Measurements from ENCODE around the gene NOS3. TPM values are rescaled to one million over a fixed set of nuclear protein-coding genes. Genes with fewer than 3 reads are reported as not detected.
A peak's percentile ranks its signal among the peaks of the same experiment; 100 is the strongest.

Gene NOS3
- total and polyA plus RNA-seq, 9 of the 15 experiments (the other 6 are each of a cell fraction or from before 2014, with no cell fraction given): 1.1 to 121 (median 23.6) TPM

DNA sequence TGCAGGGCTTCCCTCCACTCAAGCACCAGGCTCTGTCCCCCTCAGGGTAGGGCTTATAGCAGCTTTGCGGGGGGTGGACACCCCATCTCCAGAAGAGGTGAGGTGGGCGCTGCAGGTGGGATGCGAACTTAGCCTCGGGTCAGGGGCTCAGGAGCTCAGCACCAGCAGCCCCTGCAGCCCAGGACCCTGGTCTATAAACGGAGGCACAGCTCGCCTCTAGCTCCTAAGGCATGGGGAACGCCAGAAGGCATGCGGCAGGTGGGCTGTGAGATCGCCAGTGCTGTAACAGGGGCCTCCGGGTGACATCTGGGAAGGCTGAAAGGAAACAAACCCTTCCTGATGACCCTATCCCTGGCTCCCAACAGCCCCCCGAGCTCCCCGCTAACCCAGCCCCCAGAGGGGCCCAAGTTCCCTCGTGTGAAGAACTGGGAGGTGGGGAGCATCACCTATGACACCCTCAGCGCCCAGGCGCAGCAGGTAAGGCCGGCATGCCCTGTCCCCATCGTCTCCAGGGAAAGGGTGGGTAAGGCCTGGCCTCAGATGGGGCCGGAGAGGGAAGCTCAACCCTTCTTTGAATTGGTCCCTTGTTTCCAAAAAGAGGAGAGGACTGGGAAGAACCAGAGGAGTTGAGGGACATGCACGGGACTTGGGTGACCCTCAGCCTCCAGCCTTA is 4.2 kb downstream of the NOS3 start (continued):
- TF ChIP-seq ZNF583 (CRISPR knock-in tag; IDR thresholded peaks at IDR 0.05): no peak
- TF ChIP-seq HDAC1 (IDR thresholded peaks at IDR 0.05): peak; percentile 6 to 91; a peak in 2 of 4 replicates
- no peak for TF ChIP-seq KLF13 (tag; IDR thresholded peaks at IDR 0.05; ENCODE audit: borderline replicate concordance, low read depth)
- no peak for TF ChIP-seq MTF1 (CRISPR knock-in tag; IDR thresholded peaks at IDR 0.05; ENCODE audit: borderline replicate concordance)
- no peak for TF ChIP-seq KAT2B (IDR thresholded peaks at IDR 0.05; ENCODE audit: low read depth, low read length)
- TF ChIP-seq, protein P1, sequence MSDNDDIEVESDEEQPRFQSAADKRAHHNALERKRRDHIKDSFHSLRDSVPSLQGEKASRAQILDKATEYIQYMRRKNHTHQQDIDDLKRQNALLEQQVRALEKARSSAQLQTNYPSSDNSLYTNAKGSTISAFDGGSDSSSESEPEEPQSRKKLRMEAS (CRISPR knock-in tag; IDR thresholded peaks at IDR 0.05): no peak
- TF ChIP-seq ZC3H8 (IDR thresholded peaks at IDR 0.05): no peak
- no peak for TF ChIP-seq MYNN (IDR thresholded peaks at IDR 0.05)
- TF ChIP-seq MYNN (CRISPR knock-in tag; IDR thresholded peaks at IDR 0.05): no peak
- TF ChIP-seq SETDB1 (IDR thresholded peaks at IDR 0.05; ENCODE audit: low read length): no peak
- 0 out of 2 replicates have a peak, but pooled peaks have one; percentile 0 for TF ChIP-seq ATF7 (IDR thresholded peaks at IDR 0.05)
- TF ChIP-seq ZKSCAN8 (CRISPR knock-in tag; IDR thresholded peaks at IDR 0.05): 0 out of 2 replicates have a peak, but pooled peaks have one; percentile 17
- TF ChIP-seq KLF6 (CRISPR knock-in tag; IDR thresholded peaks at IDR 0.05; ENCODE audit: borderline replicate concordance): no peak
- TF ChIP-seq SMAD1 (IDR thresholded peaks at IDR 0.05; ENCODE audit: low read depth, low read length, partially characterized antibody): no peak
- peak; percentile 18; the same call in 1 of the 2 replicates for TF ChIP-seq TARDBP (IDR thresholded peaks at IDR 0.05)
- TF ChIP-seq, protein P2, sequence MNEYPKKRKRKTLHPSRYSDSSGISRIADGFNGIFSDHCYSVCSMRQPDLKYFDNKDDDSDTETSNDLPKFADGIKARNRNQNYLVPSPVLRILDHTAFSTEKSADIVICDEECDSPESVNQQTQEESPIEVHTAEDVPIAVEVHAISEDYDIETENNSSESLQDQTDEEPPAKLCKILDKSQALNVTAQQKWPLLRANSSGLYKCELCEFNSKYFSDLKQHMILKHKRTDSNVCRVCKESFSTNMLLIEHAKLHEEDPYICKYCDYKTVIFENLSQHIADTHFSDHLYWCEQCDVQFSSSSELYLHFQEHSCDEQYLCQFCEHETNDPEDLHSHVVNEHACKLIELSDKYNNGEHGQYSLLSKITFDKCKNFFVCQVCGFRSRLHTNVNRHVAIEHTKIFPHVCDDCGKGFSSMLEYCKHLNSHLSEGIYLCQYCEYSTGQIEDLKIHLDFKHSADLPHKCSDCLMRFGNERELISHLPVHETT (CRISPR knock-in tag; conservative IDR thresholded peaks at IDR 0.05 in 1 of 2, IDR thresholded peaks at IDR 0.05 in 1 of 2): no peak
- TF ChIP-seq NR2C2 (CRISPR knock-in tag; IDR thresholded peaks at IDR 0.05): no peak; the same call in 1 of the 2 replicates
- TF ChIP-seq NR2C2 (tag; IDR thresholded peaks at IDR 0.05): 0 out of 2 replicates have a peak, but pooled peaks have one; percentile 11
- TF ChIP-seq, protein P3, sequence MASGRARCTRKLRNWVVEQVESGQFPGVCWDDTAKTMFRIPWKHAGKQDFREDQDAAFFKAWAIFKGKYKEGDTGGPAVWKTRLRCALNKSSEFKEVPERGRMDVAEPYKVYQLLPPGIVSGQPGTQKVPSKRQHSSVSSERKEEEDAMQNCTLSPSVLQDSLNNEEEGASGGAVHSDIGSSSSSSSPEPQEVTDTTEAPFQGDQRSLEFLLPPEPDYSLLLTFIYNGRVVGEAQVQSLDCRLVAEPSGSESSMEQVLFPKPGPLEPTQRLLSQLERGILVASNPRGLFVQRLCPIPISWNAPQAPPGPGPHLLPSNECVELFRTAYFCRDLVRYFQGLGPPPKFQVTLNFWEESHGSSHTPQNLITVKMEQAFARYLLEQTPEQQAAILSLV (tag; IDR thresholded peaks at IDR 0.05): no peak
- TF ChIP-seq TCF7 (IDR thresholded peaks at IDR 0.05; ENCODE audit: borderline replicate concordance): no peak
- no peak for TF ChIP-seq RHOXF2B (CRISPR knock-in tag; conservative IDR thresholded peaks at IDR 0.05)

Measured in K562 (cell line).